Mesenchymal stem cell (in vitro differentiated cells and primary cell): ENCODE measurements around the gene FBXL13.

Experiments used
- DNase-seq: peaks from one replicate; pipeline ENCODE4 v3.0.0-alpha.2; 2013
- H2AFZ ChIP-seq: one replicate; pipeline ENCODE4 v1.6.1; 2013; ENCODE audit warnings: low read depth, mild to moderate bottlenecking, control low read depth, inconsistent platforms, low read length, moderate library complexity
- H2AK5ac ChIP-seq: 2 replicates; pipeline ENCODE4 v1.6.1; 2013; ENCODE audit warnings: low read length, moderate library complexity, mild to moderate bottlenecking, inconsistent platforms; ENCODE audit not compliant: severe bottlenecking
- H2BK120ac ChIP-seq: one replicate; pipeline ENCODE4 v1.6.1; 2013; ENCODE audit warnings: low read depth, mild to moderate bottlenecking, inconsistent platforms, low read length, moderate library complexity
- H2BK12ac ChIP-seq, 2 experiments: one replicate each; pipeline ENCODE4 v1.6.1; 2013; ENCODE audit warnings: inconsistent platforms in 2 of 2, low read length in 2 of 2, mild to moderate bottlenecking in 2 of 2, moderate library complexity in 2 of 2, control low read depth in 1 of 2
- H2BK15ac ChIP-seq: one replicate; pipeline ENCODE4 v1.6.1; 2013; ENCODE audit warnings: mild to moderate bottlenecking, low read depth, inconsistent platforms; ENCODE audit not compliant: poor library complexity, severe bottlenecking
- H2BK5ac ChIP-seq: 2 replicates; pipeline ENCODE4 v1.6.1; 2013; ENCODE audit warnings: low read depth, mild to moderate bottlenecking, low read length, control low read depth, inconsistent platforms; ENCODE audit not compliant: poor library complexity, severe bottlenecking
- H3K14ac ChIP-seq, 2 experiments: one replicate each; pipeline ENCODE4 v1.6.1; 2013; ENCODE audit warnings: inconsistent platforms in 2 of 2, low read length in 2 of 2, control low read depth in 1 of 2, mild to moderate bottlenecking in 1 of 2, moderate library complexity in 1 of 2
- H3K18ac ChIP-seq, 2 experiments: one replicate each; pipeline ENCODE4 v1.6.1; 2013; ENCODE audit warnings: inconsistent platforms in 2 of 2, low read length in 2 of 2, control low read depth in 1 of 2, low read depth in 1 of 2, mild to moderate bottlenecking in 1 of 2
- H3K23ac ChIP-seq, 2 experiments: one replicate each; pipeline ENCODE4 v1.6.1; 2013; ENCODE audit warnings: inconsistent platforms in 2 of 2, low read length in 2 of 2, mild to moderate bottlenecking in 2 of 2, moderate library complexity in 2 of 2, control low read depth in 1 of 2
- H3K27ac ChIP-seq: 2 replicates; pipeline ENCODE4 v1.5.1; 2013; ENCODE audit warnings: mild to moderate bottlenecking, moderate library complexity, low read length, control low read depth, inconsistent platforms; ENCODE audit not compliant: poor library complexity, severe bottlenecking
- H3K27me3 ChIP-seq, 2 experiments: 2 replicates each; pipeline versions ENCODE4 v1.6.1 to v1.7.0; 2013; ENCODE audit warnings: low read length in 2 of 2, mild to moderate bottlenecking in 2 of 2, moderate library complexity in 2 of 2, control low read depth in 1 of 2, inconsistent platforms in 1 of 2; ENCODE audit not compliant: control insufficient read depth in 1 of 2, insufficient read depth in 1 of 2
- H3K36me3 ChIP-seq, 2 experiments: 2 replicates each; pipeline versions ENCODE4 v1.6.1 to v1.7.0; 2013; ENCODE audit warnings: low read length in 2 of 2, control low read depth in 1 of 2, inconsistent platforms in 1 of 2, low read depth in 1 of 2, mild to moderate bottlenecking in 1 of 2; ENCODE audit not compliant: insufficient read depth in 2 of 2, control insufficient read depth in 1 of 2
- H3K4ac ChIP-seq, 2 experiments: one replicate each; pipeline ENCODE4 v1.6.1; 2013; ENCODE audit warnings: inconsistent platforms in 2 of 2, low read length in 2 of 2, mild to moderate bottlenecking in 2 of 2, moderate library complexity in 2 of 2, control low read depth in 1 of 2, low read depth in 1 of 2
- H3K4me1 ChIP-seq: 2 replicates; pipeline ENCODE4 v1.6.1; 2013; ENCODE audit warnings: low read depth, low read length, control low read depth; ENCODE audit not compliant: control insufficient read depth, insufficient read depth
- H3K4me2 ChIP-seq: 2 replicates; pipeline ENCODE4 v1.6.1; 2013; ENCODE audit warnings: low read length, mild to moderate bottlenecking, inconsistent platforms; ENCODE audit not compliant: poor library complexity, severe bottlenecking
- H3K4me3 ChIP-seq, 2 experiments: 2 replicates each; pipeline versions ENCODE4 v1.5.1 to v1.7.0; 2013; ENCODE audit warnings: low read length in 2 of 2, mild to moderate bottlenecking in 2 of 2, control low read depth in 1 of 2, low read depth in 1 of 2; ENCODE audit not compliant: insufficient read depth in 1 of 2
- H3K79me1 ChIP-seq: replicated peaks from 2 replicates; pipeline ENCODE4 v1.6.1; 2013; ENCODE audit warnings: mild to moderate bottlenecking, control low read depth, low read length, inconsistent platforms; ENCODE audit not compliant: poor library complexity, severe bottlenecking
- H3K9ac ChIP-seq: 2 replicates; pipeline ENCODE4 v1.7.0; 2013; ENCODE audit warnings: mild to moderate bottlenecking, low read length, moderate library complexity
- H3K9me3 ChIP-seq: 2 replicates; pipeline ENCODE4 v1.7.0; 2013; ENCODE audit warnings: mild to moderate bottlenecking, low read length; ENCODE audit not compliant: control insufficient read depth
- H4K8ac ChIP-seq: one replicate; pipeline ENCODE4 v1.6.1; 2013; ENCODE audit warnings: inconsistent platforms, mild to moderate bottlenecking, low read length, moderate library complexity
- H4K91ac ChIP-seq: one replicate; pipeline ENCODE4 v1.6.1; 2013; ENCODE audit warnings: mild to moderate bottlenecking, low read length, inconsistent platforms
- WGBS: methylation state at CpG from one replicate; pipeline ENCODE4 v1.1.7; 2013; ENCODE audit warnings: mixed read lengths; 5-methylcytosine and 5-hydroxymethylcytosine counted together

The FBXL13 gene

DNA sequence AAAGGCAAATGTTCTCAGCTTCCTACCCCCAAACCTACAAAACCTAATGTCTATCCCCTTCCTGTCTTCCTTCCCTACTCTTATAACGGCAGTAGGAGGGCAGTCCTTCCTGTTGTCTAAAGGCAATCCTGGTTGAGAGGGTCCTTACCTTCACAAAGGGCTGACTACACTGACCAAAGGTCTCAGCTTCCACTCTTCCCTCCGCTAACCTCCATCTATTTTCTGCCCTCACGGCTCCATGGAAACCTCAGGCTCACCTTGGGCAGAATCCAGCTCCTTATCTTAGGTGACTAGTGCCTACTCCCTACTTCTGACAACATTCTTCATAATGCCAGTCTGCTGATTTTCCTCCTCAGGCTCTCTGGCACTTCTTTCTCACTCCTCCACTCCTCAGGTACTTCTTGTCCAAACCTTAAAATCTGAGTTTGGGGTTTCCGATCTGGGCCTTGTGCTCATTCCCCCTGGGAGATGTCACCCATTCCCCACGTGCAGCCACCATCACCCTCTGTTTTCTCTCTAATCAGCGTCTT, 542 bp downstream of the FBXL13 start:
- 6% methylated on average over 6 of the region's 6 CpGs for WGBS

DNA sequence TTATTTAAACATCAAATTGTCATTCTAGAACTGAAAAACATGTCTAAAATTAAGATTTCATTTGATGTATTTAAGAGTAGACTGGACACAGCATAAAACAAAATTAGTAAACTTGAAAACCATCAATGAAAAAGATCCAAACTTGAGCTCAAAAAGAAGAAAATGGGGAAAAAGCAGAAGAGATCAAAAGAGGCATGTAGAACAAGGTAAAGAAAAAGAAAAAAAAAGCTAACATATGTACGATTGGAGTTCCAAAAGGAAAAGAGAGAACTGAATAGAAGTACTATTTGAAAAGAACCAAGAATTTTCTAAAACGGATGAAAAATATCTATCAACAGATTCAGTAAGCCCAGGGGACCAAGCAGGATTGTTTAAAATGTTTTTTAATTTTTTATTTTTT, 3.6 kb downstream of the FBXL13 start:
- no peak overlapping the region for H2AFZ ChIP-seq
- H2BK5ac ChIP-seq = no peak overlapping the region
- no peak overlapping the region for H2AK5ac ChIP-seq
- no peak overlapping the region for H3K9ac ChIP-seq
- no peak overlapping the region for H2BK12ac ChIP-seq
- peaks cover 0 to 4% of the 10 kb centered on the region in 2 experiments for H3K36me3 ChIP-seq
- H3K23ac ChIP-seq = no peak overlapping the region
- H4K91ac ChIP-seq = no peak overlapping the region
- no peaks in the 10 kb centered on the region for H3K9me3 ChIP-seq
- peaks cover 2% of the 10 kb centered on the region for H3K4me1 ChIP-seq
- DNase-seq = no peak
- no peak overlapping the region for H3K4ac ChIP-seq
- no peak overlapping the region for H3K18ac ChIP-seq
- WGBS = 100% methylated on average over 1 of the region's 2 CpGs
- no peak overlapping the region for H4K8ac ChIP-seq
- H2BK15ac ChIP-seq = no peak overlapping the region
- peaks cover 17% of the 10 kb centered on the region for H3K79me1 ChIP-seq
- H3K27ac ChIP-seq = no peak overlapping the region
- H3K14ac ChIP-seq = no peak overlapping the region
- H3K27me3 ChIP-seq = no peaks in the 10 kb centered on the region
- no peak overlapping the region for H3K4me3 ChIP-seq
- H3K4me2 ChIP-seq = no peak overlapping the region
- no peak overlapping the region for H2BK120ac ChIP-seq

More for the DNA sequence above, 542 bp downstream of the FBXL13 start:
- DNase-seq = no peak
- peaks cover 0 to 9% of the 10 kb centered on the region in 2 experiments for H3K36me3 ChIP-seq
- no peaks in the 10 kb centered on the region for H3K9me3 ChIP-seq
- H2BK120ac ChIP-seq = no peak overlapping the region
- H3K4me1 ChIP-seq = peaks cover 2% of the 10 kb centered on the region
- H3K79me1 ChIP-seq = peaks cover 17% of the 10 kb centered on the region
- peak overlapping the region; percentile 25 to 50 for H3K18ac ChIP-seq
- peak overlapping the region; percentile 78 for H3K27ac ChIP-seq
- H3K27me3 ChIP-seq = no peaks in the 10 kb centered on the region
- H2AFZ ChIP-seq = peak overlapping the region; percentile 69
- no peak overlapping the region for H4K91ac ChIP-seq
- H2BK12ac ChIP-seq = no peak overlapping the region
- peak overlapping the region; percentile 80 to 88 for H3K4me3 ChIP-seq
- no peak overlapping the region for H2AK5ac ChIP-seq
- peak overlapping the region; percentile 81 for H3K4me2 ChIP-seq
- H3K23ac ChIP-seq = no peak overlapping the region
- H3K4ac ChIP-seq = peak overlapping the region in 1 of 2 experiments; percentile 9
- H2BK5ac ChIP-seq = no peak overlapping the region
- H2BK15ac ChIP-seq = peak overlapping the region; percentile 44
- peak overlapping the region; percentile 42 for H4K8ac ChIP-seq
- H3K9ac ChIP-seq = peak overlapping the region; percentile 94
- H3K14ac ChIP-seq = no peak overlapping the region

DNA sequence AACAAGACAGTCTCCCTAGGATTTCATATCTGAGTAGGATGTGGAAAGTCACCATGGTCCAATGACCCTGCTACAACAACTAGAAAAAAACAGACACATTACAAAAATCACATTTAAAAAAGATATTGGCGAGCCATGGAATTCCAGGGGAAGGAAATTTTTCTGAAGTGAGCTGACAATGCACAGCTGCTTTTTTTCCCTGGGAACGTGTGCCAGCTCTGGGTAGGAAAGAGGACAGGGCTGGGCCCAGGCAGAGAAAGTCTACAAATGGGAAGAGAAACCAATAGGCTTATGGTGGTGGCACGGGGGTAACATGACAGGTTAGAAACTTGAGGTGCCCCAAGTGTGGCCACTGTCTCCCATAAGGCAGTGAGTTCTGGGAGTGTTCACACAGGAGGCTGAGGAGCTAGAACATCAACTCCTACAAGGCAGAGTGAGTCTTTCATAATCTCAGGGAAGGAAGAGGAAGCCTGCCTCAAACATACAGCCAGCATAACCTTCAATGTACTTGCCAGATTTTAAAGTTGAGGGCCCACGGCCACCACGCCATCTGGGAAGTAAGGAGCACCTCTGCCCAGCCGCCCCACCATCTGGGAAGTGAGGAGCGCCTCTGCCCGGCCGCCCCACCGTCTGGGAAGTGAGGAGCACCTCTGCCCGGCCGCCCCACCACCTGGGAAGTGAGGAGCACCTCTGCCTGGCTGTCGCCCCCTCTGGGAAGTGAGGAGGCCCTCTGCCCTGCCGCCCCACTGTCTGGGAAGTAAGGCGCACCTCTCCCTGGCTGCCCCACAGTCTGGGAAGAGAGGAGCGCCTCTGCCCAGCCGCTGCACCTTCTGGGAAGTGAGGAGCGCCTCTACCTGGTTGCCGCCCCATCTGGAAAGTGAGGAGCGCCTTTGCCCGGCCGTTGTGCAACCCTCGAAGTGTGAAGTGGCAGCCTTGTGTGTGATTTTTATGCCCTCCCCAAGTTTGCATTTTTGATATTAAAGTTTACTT, 5.9 kb downstream of the FBXL13 start:
- no peak overlapping the region for H2BK15ac ChIP-seq
- H3K4ac ChIP-seq = no peak overlapping the region
- 94% methylated on average over 19 of the region's 23 CpGs for WGBS
- H3K79me1 ChIP-seq = peaks cover 25% of the 10 kb centered on the region
- H3K4me2 ChIP-seq = no peak overlapping the region
- H4K91ac ChIP-seq = no peak overlapping the region
- peaks cover 0 to 4% of the 10 kb centered on the region in 2 experiments for H3K36me3 ChIP-seq
- no peak overlapping the region for H3K9ac ChIP-seq
- H3K27ac ChIP-seq = no peak overlapping the region
- no peaks in the 10 kb centered on the region for H3K9me3 ChIP-seq
- no peak overlapping the region for H2AK5ac ChIP-seq
- no peak overlapping the region for H4K8ac ChIP-seq
- no peak overlapping the region for H2BK5ac ChIP-seq
- peaks cover 4% of the 10 kb centered on the region for H3K4me1 ChIP-seq
- no peak overlapping the region for H3K18ac ChIP-seq
- H3K27me3 ChIP-seq = no peaks in the 10 kb centered on the region
- no peak overlapping the region for H3K4me3 ChIP-seq
- no peak overlapping the region for H2BK12ac ChIP-seq
- no peak overlapping the region for H3K14ac ChIP-seq
- H2AFZ ChIP-seq = no peak overlapping the region
- H2BK120ac ChIP-seq = no peak overlapping the region
- no peak for DNase-seq
- H3K23ac ChIP-seq = no peak overlapping the region

DNA sequence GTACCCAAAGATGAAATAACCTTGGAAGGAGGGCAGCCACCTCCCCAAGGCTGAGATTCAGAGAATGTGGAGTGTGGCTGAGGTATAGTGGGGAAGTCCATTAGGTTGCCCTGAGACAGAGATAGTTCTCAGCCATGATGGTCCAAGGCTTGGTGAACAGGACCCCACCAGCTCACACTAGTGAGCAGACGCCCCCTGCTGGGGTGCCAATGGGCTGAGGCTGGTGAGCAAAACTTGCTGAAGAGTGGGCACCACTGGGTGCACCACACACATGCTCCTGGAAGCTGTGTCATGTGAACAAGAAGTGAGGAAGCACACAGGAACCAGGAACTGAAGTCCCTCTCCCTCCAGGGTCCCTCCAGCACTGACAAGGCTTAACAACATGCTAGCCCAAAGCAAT, 8.9 kb downstream of the FBXL13 start:
- H3K27me3 ChIP-seq = no peaks in the 10 kb centered on the region
- no peak overlapping the region for H2BK120ac ChIP-seq
- no peak overlapping the region for H3K23ac ChIP-seq
- no peak overlapping the region for H3K27ac ChIP-seq
- no peak overlapping the region for H2AFZ ChIP-seq
- no peak overlapping the region for H3K4me2 ChIP-seq
- 0% methylated on average over 1 of the region's 1 CpG for WGBS
- H2BK15ac ChIP-seq = no peak overlapping the region
- H2AK5ac ChIP-seq = no peak overlapping the region
- H2BK12ac ChIP-seq = no peak overlapping the region
- no peak overlapping the region for H4K8ac ChIP-seq
- H3K4me3 ChIP-seq = no peak overlapping the region
- peaks cover 6% of the 10 kb centered on the region for H3K4me1 ChIP-seq
- no peak overlapping the region for H2BK5ac ChIP-seq
- peaks cover 0 to 4% of the 10 kb centered on the region in 2 experiments for H3K36me3 ChIP-seq
- H3K79me1 ChIP-seq = peaks cover 24% of the 10 kb centered on the region
- H3K9ac ChIP-seq = no peak overlapping the region
- H3K14ac ChIP-seq = no peak overlapping the region
- no peak overlapping the region for H3K18ac ChIP-seq
- no peak overlapping the region for H4K91ac ChIP-seq
- H3K4ac ChIP-seq = no peak overlapping the region
- DNase-seq = peak; percentile 55
- no peaks in the 10 kb centered on the region for H3K9me3 ChIP-seq
